HG03039 (cell line): Measurements from ENCODE around the gene MOAP1.
"Not testable (repeated sequence)": the region's sequence is repeated elsewhere in the genome, so short reads cannot be mapped to it uniquely, and the experiment has no call there.

Experiments
- ATAC-seq: cut with Tn5 transposase; IDR thresholded peaks from one replicate; pipeline ENCODE4 v1.9.1; 2021; ENCODE audit warnings: mild to moderate bottlenecking, moderate library complexity; ENCODE audit not compliant: unreplicated experiment

MOAP1 gene, protein sequence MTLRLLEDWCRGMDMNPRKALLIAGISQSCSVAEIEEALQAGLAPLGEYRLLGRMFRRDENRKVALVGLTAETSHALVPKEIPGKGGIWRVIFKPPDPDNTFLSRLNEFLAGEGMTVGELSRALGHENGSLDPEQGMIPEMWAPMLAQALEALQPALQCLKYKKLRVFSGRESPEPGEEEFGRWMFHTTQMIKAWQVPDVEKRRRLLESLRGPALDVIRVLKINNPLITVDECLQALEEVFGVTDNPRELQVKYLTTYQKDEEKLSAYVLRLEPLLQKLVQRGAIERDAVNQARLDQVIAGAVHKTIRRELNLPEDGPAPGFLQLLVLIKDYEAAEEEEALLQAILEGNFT

DNA sequence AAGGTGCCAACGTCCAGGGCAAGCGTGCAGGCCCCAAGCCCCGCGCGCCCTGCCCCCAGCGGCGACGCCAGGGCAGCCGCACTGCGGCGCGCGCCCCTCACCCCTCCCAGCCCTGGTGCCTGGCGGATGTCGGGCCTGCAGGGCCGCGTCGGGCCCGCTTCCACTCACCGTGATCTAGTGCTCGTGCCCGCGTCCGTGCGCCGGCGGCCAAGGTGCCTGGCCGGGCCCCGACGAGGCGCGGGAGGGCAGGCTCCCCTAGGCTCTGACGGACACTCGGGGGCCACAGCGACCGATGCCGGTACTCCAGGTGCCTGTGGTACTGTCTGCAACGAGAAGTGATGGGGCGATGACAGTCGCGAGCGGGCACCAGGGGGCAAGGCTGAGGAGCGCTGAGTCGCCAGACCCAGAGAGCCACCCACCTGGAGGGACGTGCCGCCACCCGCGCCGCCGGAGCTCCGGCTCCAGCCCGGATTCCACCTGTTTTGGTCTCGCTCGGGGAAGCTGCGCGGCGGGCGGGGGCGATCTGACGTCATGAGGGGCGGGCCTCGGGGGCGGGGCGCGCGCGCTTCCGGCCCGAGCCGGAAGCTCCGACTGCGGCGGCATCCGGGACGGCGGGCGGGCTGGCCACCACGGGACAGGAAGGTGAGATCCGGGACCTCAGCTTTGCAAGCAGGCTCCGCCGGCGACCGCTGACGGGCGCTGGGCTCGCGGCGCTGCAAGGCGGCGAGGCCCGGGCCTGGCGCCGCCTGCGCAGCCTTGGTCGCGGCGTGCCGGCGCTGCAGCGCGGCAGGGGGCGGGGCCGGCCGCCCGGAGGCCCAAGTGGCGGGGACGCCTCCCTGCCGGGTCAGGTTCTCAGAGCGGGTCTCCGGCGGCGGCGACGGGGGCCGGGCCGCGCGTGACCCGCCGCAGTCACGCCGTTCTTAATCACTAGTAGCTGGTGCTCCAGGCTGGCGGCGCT is at the start of gene MOAP1, which contains the start of gene LYSET:
TSS of gene MOAP1 (minus strand) at position 507 of the 958 bp plus-strand sequence. CDS start 655 bp downstream, outside the sequence.
TSS of gene LYSET (plus strand) at position 927 of the 958 bp plus-strand sequence. CDS start 89 bp downstream, outside the sequence.
- peak; percentile 76 for ATAC-seq

DNA sequence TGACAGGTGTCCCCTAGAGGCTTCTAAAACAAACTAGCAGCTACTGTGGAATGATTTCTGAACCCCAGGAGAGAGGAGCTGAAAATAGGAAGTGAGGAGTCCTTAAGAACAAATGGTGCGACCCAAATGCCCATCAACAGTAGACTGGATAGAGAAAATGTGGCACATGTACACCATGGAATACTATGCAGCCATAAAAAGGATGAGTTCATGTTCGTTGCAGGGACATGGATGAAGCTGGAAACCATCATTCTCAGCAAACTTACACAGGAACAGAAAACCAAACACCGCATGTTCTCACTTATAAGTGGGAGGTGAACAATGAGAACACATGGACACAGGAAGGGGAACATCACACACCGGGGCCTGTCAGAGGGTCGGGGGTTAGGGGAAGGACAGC is 48.4 kb upstream of the MOAP1 start:
- ATAC-seq = not testable (repeated sequence)

DNA sequence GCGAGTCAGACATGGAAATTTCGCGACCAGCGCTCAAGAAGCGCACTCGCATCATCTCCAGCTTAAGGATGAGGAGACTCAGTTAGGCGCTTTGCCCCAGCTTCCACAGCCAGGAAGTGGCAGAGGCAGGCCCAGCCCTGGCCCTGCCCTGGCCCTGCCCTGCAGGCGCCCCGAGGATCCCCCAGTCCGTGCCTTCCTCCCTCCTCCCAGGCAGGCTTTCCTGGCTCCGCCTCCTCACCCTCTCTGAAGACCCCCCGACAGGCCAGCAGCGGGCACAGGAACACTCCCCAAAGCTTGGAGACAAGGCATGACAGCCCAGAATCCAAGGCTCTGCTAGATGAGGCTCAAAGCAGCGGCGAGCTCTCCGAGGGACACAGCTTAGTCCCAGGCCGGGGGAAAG is 47.5 kb upstream of the MOAP1 start:
- no peak for ATAC-seq

DNA sequence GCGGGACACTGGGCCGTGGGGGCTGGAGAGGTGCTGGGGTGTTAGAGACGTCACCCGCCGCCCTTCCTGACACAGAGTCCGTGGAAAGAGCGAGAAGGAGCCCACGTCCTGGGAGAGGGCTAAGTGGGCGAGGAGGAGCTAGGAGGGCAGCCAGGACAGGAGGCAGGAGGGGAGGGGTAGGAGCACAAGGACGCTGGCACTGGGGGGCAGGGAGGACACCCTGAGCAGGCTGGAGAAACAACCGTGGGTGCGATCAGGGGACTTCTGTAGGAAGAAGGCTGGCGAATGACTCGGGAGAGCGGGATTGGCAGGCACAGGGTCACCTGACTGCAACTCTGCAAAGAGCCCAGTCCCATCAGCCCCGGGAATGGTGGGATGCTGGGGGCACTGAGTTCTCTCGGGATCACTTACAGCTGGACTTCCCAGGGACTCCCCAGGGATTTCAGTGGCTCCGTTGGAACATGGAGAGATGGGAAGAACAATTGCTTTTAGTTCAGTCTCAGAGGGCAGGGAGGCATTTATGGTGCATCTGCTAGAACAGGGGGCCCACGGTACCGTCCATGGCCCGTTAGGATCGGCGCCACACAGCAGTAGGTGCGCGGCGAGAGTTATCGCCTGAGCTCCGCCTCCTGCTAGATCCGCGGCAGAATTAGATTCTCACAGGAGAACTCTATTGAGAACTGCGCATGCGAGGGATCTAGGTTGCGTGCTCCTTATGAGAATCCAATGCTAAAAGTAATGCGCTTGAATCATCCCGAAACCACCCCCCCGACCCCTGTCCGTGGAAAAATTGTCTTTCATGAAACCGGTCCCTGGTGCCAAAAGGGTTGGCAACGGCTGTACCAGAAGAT is 46.7 kb upstream of the MOAP1 start:
- ATAC-seq = no peak

DNA sequence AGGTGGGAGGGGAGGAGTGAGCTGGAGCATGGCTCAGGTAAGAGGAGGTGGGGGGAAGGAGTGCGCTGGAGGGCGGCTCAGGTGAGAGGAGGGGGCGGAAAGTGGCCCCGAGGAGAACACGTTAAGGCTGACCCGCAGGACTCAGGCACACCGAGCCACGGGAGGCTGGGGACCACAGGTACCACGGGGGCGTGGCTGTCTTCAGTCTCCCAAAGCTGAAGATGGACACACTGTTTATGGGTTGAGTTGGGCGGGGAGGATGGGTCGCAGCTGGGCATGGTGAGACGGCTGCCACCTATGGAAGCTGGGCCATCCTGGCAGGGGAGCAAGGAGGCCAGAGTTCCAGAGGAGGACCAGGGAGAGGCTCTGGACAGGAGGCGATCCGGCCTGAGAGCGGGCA is 45.8 kb upstream of the MOAP1 start:
- no peak for ATAC-seq

DNA sequence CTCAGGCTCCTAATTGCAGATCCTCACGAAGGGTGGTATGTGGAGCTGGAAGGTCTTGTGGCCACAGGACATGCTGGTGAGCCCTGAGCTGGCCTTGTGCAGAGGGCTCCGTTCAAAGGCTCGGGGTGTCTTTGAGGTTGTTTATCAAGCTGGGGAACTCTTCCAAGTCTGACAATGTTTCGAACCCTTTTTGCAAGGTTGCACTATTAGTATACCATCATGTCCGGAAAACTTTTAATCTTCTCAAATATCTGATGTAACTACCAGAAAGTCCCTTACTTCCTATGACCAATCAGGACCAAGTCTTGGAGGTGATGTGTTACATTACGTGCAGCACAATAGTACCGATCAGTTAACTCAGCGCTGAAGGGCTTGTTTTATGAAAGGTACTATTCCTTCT is 43.9 kb upstream of the MOAP1 start:
- no peak for ATAC-seq

DNA sequence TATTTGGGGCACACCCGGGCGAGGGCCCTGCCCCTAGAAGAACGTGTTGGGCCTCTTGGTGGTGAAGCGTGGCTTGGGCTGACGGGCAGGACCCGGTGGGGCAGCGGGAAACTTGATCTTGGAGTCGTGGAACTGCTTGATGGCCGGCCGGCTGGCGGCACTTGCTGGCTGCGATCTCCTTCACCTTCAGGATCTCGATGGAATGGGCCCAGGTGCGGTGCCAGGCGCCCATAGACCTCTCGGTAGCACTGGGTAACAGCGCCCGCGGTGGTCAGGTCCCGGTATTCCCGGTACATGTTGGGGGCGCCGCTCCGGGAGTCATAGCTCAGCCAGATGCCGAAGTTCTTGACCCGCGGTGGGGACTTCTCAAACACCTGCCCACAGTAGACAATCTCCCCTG is 38.9 kb upstream of the MOAP1 start:
- no peak for ATAC-seq

DNA sequence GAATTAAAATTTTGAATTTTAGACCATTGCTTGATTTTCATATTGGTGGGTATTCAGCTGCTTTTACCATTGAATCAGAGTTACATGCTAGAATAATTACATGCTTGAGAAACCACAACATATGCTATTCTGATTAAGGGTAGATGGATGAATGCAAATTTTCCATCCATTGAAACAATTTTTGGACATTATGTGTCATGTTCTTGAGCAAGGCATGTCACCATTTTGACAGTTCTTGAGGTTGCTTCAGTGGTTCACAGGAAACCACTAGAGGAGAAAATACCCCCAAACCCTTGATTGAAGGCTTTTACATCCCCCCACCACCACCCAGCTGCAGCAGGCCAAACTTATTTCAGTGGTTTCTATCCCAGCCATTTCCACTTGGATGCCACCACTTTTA is 35.8 kb upstream of the MOAP1 start:
- ATAC-seq = no peak

DNA sequence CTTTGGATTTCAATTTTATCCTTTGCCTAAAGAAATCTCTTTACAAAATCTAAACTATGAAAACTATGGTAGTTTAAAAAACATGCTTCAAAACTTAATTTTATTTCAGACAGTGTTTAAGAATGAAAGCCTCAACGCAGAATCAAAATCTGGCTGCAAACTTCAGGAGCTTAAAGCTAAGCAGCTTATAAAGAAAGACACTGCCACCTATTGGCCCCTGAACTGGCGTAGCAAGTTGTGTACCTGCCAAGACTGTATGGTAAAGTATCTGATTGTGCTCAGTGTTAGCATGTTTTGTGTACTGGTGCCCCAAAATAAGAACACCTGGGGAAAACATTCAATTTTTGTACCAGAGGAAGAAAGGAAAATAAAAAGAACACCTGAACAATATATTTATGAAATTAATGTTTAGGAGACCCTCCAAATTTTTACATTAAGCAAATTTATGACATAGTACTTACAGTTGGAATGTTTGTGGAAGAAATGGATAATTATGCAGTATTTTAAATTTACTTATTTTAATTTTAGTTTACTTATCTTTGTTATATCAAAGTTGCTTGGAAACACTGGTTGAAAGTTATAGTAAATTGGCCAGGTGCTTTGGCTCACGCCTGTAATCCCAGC is 34.5 kb upstream of the MOAP1 start:
- peak; percentile 68 for ATAC-seq

DNA sequence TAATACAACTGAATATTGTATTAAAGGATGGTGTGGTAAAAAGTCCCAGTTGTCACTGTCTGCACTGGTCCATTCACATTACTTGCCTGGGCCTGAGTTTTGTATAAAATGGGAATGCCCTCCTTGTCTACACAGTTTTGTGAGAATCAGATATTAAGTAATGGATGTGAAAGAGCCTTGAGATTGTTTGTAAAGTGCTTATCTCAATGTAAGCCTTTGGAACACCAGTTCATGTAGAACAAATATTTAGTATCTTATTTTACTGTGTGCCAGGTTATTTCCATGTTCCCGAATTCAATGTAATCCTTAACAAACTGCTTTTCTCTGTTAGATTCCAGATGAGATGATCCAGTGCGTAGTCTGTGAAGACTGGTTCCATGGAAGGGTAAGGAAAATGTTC is 29.9 kb upstream of the MOAP1 start:
- ATAC-seq = no peak

DNA sequence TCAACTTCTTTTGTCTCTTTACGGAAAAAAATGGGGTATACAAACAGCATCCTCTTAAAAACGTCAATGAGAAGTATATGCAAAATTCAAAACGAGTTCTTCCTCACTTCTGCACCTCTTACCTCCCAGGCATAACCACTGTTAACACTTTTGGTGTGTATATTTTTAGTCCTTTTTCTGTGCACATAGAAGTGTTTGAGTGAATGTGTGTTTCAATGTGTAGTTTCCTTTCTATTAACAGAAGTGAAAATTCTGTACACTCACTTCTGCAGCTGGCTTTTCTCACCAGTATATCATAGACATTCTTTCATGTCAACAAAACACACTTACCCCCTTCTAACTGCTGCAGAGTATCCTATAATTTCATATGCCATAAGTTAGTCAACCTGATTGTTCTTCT is 27.7 kb upstream of the MOAP1 start:
- peak; percentile 72 for ATAC-seq

DNA sequence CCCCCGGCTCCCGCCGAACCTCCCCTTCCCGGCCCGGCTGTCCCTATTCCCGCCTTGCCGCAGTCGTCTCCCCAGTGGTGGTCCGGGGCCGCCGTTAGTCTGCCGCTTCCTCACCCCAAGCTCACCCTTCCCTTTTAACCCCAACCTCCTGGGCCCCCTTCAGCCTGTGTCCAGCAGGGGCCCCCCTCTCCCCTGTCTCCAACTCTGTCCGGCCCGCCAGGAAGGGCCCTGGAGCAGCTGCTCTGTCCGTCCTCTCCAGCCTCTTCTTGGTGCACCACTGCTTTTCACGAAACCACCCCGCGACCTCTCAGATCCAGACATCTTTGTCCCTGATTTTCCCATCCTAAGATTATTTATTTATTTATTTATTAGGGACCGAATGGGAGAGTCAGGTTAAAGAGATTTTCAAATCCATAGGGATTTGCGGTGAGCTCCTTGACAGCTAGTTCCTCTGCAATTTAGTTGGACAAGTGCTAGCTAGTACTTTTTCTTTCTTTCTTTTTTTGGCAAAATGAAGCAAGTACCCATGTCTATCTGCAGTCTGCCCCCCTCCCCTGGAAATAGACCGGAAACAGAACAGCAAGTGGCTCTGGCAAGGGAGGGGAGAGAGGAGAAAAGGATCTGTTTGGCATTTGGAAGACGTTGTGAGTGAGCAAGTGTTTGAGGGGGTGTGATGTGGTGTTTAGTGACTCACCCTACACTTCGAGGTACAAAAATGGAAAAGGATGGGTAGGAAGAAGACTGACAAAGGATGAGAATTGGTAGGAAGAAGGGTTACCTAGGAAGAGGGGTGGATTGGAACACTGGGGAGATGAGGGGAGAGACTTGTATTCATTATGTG is 23.0 kb upstream of the MOAP1 start:
- ATAC-seq = peak; percentile 32

DNA sequence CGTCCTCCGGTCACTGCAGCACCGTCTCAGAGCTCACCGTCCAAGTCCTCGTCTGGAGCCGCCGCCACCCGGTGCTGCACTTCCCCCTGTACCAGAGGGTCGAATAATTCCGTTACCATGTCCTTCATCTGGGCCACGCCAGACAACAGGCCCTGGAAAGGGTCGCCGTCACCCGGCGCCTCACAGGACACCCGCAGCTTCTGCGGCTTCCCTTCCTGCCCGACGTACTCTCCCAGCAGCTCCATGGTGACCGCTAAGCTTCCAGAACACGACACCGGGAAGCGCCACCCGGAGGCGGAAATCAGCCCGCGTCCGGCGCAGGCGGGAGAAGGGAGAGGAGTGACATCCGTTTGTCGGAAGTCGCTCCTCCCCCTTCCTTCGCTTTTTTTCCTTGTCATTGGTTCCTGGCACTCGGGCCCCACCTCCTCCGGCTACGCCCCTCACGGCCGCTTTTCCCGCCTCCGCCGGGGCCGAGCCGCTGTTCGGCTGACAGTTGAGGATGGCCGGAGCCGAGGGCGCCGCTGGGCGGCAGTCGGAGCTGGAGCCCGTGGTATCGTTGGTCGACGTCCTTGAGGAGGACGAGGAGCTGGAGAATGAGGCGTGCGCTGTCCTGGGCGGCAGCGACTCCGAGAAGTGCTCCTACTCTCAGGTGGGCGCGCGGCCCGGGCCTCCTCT is 22.2 kb upstream of the MOAP1 start, which contains the start of the genes GON7 and UBR7:
TSS of gene GON7 (minus strand) at position 273 of the 675 bp plus-strand sequence. CDS start at position 245, 28 bp downstream.
TSS of gene UBR7 (plus strand) at position 464 of the 675 bp plus-strand sequence. CDS start at position 500, 36 bp downstream.
- peak; percentile 81 for ATAC-seq

DNA sequence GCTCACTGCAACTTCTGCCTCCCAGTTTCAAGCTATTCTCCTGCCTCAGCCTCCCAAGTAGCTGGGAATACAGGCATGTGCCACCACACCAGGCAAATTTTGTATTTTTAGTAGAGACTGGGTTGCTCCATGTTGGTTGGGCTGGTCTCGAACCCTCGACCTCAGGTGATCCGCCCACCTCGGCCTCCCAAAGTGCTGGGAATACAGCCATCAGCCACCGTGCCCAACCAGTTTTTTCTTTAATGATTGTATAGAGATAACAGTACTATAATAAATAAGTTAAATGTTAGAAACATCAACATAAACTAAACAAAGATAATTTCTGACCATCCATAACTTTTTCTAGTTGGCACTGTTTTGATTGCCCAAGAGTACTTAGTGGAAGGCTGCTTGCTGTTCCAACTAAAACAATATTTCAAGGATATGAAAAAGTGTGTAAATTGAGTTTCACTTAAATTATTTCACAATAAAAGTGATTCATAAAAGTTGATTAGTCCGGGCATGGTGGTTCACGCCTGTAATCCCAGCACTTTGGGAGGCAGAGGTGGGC is 16.5 kb upstream of the MOAP1 start:
- ATAC-seq = no peak

DNA sequence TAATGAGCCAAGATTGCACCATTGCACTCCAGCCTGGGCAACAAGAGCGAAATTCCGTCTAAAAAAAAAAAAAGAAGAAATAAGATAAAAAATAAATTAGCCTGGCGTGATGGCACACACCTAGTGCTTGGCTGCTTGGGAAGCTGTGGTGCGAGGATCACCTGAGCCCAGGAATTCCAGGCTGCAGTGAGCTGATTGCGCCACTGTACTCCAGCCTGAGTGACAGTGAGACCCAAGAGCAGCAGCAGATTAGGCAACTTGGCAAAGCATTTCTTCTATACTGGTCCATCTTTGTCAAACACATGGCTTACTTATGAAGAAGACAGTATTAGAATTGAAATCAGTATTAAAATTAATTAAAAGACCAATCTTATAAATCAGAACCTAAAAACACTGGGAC is 15.9 kb upstream of the MOAP1 start:
- no peak for ATAC-seq

DNA sequence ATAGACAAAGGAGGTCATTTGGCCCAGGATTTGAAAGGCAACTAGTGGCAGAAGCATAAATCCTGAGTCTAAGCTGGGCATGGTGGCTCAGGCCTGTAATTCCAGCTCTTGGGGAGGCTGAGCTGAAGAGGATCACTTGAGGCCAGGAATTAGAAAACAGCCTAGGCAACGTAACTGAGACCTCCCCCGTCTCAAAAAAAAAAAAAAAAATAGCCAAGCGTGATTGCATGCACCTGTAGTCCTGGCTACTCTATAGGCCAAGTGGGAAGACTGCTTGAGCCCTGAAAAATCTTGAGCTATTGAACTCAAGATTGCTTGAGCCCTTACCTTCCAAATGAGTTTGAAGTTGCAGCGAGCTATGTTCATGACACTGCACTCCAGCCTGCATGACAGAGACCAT is 14.3 kb upstream of the MOAP1 start:
- no peak for ATAC-seq

DNA sequence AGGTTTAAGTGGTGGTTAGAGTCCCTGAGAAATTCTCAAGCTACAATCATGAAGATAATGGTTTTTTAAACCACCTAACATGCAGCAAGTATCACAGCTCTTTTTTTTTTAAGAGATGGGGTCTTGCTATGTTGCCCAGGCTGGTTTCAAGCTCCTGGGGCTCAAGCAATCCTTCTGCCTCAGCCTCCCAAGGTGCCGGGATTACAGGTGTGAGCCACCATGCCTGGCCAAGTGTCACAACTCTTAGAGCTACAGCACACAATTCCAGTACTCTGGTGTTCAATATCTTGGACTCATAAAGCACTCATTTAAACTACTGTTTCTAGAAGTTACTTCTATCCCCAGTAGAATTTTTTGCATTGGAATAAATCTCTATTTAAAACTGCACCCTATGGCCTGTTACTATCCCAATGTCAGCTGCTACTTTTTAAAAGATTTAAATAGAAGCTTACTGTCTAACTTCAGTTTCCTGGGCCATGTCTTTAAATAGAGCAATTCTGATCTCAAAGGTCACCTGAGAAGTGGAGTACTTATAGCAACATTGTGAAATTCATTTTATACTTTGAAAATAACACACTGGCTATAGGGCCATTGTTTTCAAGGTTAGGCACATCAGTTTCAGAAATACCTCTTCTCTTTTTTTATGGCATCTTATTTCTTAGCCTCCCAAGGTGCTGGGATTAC is 10.8 kb upstream of the MOAP1 start:
- no peak for ATAC-seq

DNA sequence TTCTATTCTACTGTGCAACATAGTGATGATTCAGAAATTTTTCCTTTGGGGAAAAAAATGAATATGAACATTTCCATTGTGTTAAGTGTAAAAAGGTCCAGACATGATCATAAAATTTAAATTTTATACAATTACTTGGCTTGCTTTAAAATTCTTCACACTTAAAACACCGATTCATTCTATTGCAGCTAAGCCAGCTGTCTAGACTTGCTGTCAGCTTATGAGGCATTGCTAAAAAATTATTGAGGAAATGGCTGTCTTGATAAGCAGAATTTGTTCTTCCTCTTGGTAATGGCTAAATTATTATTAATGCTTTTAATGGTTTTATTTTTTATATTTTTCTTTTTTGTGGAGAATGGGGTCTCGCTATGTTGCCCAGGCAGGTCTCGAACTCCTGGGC is 2.3 kb upstream of the MOAP1 start:
- ATAC-seq = no peak
